Right atrium auricular region (tissue), 2 donors: ENCODE measurements around the gene TTLL11. TPM values are rescaled to one million over a fixed set of nuclear protein-coding genes. Genes with fewer than 3 reads are reported as not detected.

Experiments
- DNase-seq: peaks from one replicate; pipeline ENCODE4 v3.0.0-alpha.2; 2019; ENCODE audit warnings: low spot score
- H3K27ac ChIP-seq, 2 donors: fragments of 200-600 bp; sonication (generic); 1 replicate in 1 of 2; 2 replicates in 1 of 2; pipeline ENCODE4 v1.5.1; 2016 to 2019
- H3K27me3 ChIP-seq, 2 donors: fragments of 200-600 bp; sonication (generic); one replicate each; pipeline versions ENCODE4 v1.5.1 to v1.6.0; 2017 to 2019
- H3K36me3 ChIP-seq: fragments of 200-600 bp; sonication (generic); one replicate; pipeline ENCODE4 v1.5.1; 2016
- H3K4me1 ChIP-seq, 2 donors: fragments of 200-600 bp; sonication (generic); one replicate each; pipeline versions ENCODE4 v1.5.1 to v1.6.0; 2017 to 2019
- H3K4me3 ChIP-seq, 2 donors: fragments of 200-600 bp; sonication (generic); 1 replicate in 1 of 2; 2 replicates in 1 of 2; pipeline ENCODE4 v1.5.1; 2017 to 2019; ENCODE audit warnings: mild to moderate bottlenecking in 1 of 2, moderate library complexity in 1 of 2
- H3K9me3 ChIP-seq, 2 donors: fragments of 200-600 bp; sonication (generic); one replicate each; pipeline ENCODE4 v1.5.1; 2019
- total RNA-seq, 2 donors: library from RNA; depleted of rRNA; stranded (reverse); fragments of >200 nt; gene quantifications; one replicate each; pipeline ENCODE4 v1.1.0, GENCODE V29; 2016
- TF ChIP-seq, protein P1 (sequence below), 2 donors: fragments of 200-600 bp; sonication (generic); IDR thresholded peaks; one replicate each; pipeline ENCODE4 v1.5.1; 2019; ENCODE audit warnings: antibody characterized with exemption in 2 of 2

Gene TTLL11
- total RNA-seq, 2 donors from 2014 or later = 5.9 to 7.8 TPM

DNA sequence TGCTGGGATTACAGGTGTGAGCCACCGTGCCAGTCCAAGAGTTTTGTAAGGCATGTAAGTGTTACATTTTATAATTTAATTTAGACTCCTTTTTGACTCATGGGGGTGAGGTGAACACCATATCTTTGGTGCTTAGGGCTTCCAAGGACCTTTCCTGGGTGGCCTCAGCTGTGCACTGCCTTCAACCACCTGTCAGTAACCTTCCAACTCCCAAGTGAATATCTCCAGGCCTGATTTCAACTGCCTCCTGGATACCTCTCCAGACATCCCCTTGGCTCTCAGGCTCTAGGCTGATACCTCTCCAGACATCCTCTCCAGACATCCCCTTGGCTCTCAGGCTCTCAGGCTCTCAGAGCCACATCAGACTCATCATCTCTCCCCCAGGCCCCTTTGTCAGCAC lies 30.9 kb upstream of the TTLL11 start:
- Histone ChIP-seq H3K9me3 (no peaks in the 10 kb centered on the region), H3K4me3 (no peak overlapping the region), H3K27me3 (no peaks in the 10 kb centered on the region), H3K27ac (no peak overlapping the region), H3K4me1 (peaks cover 0 to 45% of the 10 kb centered on the region in 2 donors), H3K36me3 (no peaks in the 10 kb centered on the region)
- TF ChIP-seq, protein P1, sequence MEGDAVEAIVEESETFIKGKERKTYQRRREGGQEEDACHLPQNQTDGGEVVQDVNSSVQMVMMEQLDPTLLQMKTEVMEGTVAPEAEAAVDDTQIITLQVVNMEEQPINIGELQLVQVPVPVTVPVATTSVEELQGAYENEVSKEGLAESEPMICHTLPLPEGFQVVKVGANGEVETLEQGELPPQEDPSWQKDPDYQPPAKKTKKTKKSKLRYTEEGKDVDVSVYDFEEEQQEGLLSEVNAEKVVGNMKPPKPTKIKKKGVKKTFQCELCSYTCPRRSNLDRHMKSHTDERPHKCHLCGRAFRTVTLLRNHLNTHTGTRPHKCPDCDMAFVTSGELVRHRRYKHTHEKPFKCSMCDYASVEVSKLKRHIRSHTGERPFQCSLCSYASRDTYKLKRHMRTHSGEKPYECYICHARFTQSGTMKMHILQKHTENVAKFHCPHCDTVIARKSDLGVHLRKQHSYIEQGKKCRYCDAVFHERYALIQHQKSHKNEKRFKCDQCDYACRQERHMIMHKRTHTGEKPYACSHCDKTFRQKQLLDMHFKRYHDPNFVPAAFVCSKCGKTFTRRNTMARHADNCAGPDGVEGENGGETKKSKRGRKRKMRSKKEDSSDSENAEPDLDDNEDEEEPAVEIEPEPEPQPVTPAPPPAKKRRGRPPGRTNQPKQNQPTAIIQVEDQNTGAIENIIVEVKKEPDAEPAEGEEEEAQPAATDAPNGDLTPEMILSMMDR (IDR thresholded peaks at IDR 0.05) = no peak
- no peak for DNase-seq

DNA sequence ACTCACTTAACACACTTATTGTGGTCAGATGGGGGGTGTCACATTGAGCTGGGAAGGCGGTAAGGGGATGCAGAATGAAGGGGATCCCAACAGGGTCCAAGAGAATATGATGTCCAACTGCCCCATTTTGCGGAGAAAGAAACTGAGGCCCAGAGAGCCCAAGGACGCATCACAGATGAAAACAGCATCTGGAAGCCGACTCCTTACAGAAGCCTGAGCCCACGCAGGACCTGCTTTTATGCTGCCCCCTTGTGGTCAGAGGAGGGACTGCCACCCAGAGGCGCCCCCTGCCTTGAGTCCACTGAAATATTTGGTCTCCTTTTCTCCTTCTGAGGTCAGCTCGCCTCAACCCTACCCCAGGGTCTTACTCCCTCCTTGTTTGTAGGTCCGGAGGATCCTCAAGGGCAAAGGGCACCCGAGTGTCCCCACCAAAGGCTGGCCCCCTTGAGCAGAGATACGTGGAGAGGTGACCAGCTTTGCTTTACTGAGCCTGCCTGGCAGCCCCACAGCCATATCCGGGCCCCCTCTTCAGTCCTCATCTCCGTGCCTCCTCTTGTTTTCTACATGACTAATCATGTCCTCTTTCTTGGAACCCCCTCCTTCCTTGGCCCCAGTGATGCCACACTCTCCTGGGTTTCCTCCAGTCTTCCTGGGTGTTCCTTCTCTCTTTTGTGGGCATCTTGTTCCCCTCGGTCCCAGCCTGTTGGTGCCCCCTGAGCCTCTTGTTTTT lies 30.0 kb upstream of the TTLL11 start:
- H3K4me1 ChIP-seq = peaks cover 0 to 36% of the 10 kb centered on the region in 2 donors

DNA sequence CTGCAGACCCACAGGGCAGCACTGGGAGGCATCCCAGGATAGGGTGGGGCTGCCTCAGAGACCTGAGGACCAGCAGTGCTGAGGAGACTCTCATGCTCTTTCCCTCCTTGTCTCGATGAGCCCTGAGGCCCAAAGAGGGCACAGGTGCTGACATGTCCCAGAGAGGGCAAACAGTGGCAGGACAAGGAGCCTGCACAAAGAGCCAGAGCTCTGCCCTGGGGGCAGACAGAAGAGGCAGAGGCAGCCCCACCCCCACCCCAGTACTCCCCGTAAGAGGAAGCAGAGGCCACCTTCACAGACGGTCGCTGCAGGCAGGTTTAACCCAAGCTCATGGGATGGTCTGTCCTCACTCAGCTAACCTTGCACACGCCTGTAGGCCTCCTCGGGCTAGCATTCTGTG lies 29.4 kb upstream of the TTLL11 start:
- peaks cover 0 to 30% of the 10 kb centered on the region in 2 donors for H3K4me1 ChIP-seq
- no peak overlapping the region for H3K27ac ChIP-seq
- no peak overlapping the region for H3K4me3 ChIP-seq
- H3K36me3 ChIP-seq = no peaks in the 10 kb centered on the region
- no peak for DNase-seq
- H3K27me3 ChIP-seq = no peaks in the 10 kb centered on the region
- no peaks in the 10 kb centered on the region for H3K9me3 ChIP-seq
- TF ChIP-seq, protein P1 (IDR thresholded peaks at IDR 0.05) = no peak

More for the DNA sequence above, 30.0 kb upstream of the TTLL11 start:
- TF ChIP-seq, protein P1 (IDR thresholded peaks at IDR 0.05) = peak; percentile 90 to 98
- Histone ChIP-seq H3K36me3 (no peaks in the 10 kb centered on the region), H3K4me3 (no peak overlapping the region), H3K9me3 (no peaks in the 10 kb centered on the region), H3K27ac (no peak overlapping the region), H3K27me3 (no peaks in the 10 kb centered on the region)
- DNase-seq = peak; percentile 82

DNA sequence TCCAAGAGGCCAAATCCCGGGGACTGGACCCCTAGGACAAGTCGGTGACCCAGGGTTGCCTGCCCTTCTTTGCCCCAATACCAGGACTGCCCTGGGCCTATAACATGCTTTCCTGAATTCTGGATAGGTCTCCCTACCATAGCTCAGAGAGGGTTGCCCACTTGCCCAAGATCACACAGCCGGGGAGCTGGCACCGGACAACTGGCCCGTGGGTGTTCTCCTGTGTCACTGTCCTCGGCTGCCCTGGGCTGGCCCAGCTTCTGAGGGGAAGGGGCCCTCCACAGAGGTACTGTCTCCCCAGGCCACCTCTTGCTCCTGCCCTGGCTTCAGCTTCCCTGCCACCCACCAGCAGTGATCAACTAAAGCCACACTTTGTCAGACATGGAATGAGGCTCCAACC lies 28.8 kb upstream of the TTLL11 start:
- H3K4me1 ChIP-seq = peaks cover 0 to 25% of the 10 kb centered on the region in 2 donors
- DNase-seq = no peak
- TF ChIP-seq, protein P1 (IDR thresholded peaks at IDR 0.05) = no peak
- no peaks in the 10 kb centered on the region for H3K36me3 ChIP-seq
- no peaks in the 10 kb centered on the region for H3K9me3 ChIP-seq
- no peaks in the 10 kb centered on the region for H3K27me3 ChIP-seq
- no peak overlapping the region for H3K27ac ChIP-seq
- no peak overlapping the region for H3K4me3 ChIP-seq

DNA sequence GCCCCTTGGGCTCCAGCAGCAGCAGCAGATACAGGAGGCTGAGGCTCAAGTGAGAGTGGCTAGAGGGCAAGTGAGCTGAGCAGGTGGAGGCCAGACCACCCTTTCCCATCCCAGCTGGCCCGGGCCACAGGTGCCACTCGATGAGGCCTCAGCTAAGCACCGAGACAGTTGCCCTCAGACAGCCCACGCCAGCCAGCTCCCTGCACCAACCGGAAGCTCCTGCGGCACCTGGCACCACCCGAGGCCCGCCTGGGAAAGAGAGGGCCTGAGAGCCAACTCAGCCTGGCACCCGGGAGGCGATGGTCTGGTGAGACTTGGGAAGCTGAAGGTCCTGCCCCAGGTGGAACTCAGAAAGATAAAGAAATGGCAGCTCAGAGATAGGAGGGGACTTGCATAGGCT lies 28.3 kb upstream of the TTLL11 start:
- no peak for DNase-seq
- Histone ChIP-seq H3K4me3 (no peak overlapping the region), H3K9me3 (no peaks in the 10 kb centered on the region), H3K27me3 (no peaks in the 10 kb centered on the region), H3K27ac (no peak overlapping the region), H3K4me1 (peaks cover 0 to 20% of the 10 kb centered on the region in 2 donors), H3K36me3 (no peaks in the 10 kb centered on the region)
- TF ChIP-seq, protein P1 (IDR thresholded peaks at IDR 0.05) = no peak
